ENCODE measurements around the gene SEMA6A.

The SEMA6A gene

DNA sequence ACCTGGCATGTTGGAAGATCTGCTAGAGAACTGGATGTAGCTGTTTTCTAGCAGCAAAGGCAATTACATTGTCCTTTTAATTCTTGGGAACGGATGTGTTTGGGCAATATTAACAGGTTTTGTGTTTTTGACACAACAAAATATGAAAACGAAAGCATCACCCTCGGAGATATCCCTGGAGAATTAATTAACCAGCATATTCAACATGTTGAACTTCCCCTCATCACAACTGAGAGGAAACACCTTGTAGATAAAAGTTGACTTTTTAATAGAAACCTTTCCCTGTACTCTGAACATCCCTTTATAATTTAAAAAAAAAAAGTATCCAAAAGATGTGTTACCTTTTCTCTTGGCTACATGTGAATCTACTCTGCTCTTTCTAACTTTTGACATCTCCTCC lies 13.0 kb downstream of the SEMA6A start:
- no peaks in the 10 kb centered on the region for H3K9me3 ChIP-seq (ENCODE audit: control insufficient read depth, low read length)
- H3K4ac ChIP-seq (ENCODE audit: low read depth in 1 of 2, low read length in 2 of 2): no peak overlapping the region
- no peak overlapping the region for H3K4me3 ChIP-seq (ENCODE audit: insufficient read depth in 1 of 2, low read depth in 1 of 2, low read length in 2 of 2)
- H3K14ac ChIP-seq (ENCODE audit: low read length in 2 of 2): no peak overlapping the region
- H3K36me3 ChIP-seq (ENCODE audit: control insufficient read depth in 1 of 2, insufficient read depth in 2 of 2, low read depth in 1 of 2, low read length in 2 of 2): peaks cover 0 to 3% of the 10 kb centered on the region in 2 experiments
- H2BK120ac ChIP-seq (ENCODE audit: low read depth, low read length): no peak overlapping the region
- H2AK5ac ChIP-seq (ENCODE audit: low read length, severe bottlenecking): no peak overlapping the region
- 94% methylated on average over 2 of the region's 3 CpGs for WGBS
- H3K4me1 ChIP-seq (ENCODE audit: control insufficient read depth, insufficient read depth, low read depth, low read length): no peaks in the 10 kb centered on the region
- H2BK5ac ChIP-seq (ENCODE audit: low read depth, low read length, poor library complexity, severe bottlenecking): no peak overlapping the region
- H3K27me3 ChIP-seq (ENCODE audit: control insufficient read depth in 1 of 2, insufficient read depth in 1 of 2, low read length in 2 of 2): no peaks in the 10 kb centered on the region
- no peak overlapping the region for H2AFZ ChIP-seq (ENCODE audit: low read depth, low read length)
- H3K79me1 ChIP-seq (replicated peaks; ENCODE audit: low read length, poor library complexity, severe bottlenecking): peaks cover 18% of the 10 kb centered on the region
- H3K23ac ChIP-seq (ENCODE audit: low read length in 2 of 2): no peak overlapping the region
- no peak overlapping the region for H4K91ac ChIP-seq (ENCODE audit: low read length)
- H2BK15ac ChIP-seq (ENCODE audit: low read depth, poor library complexity, severe bottlenecking): no peak overlapping the region
- H3K18ac ChIP-seq (ENCODE audit: low read depth in 1 of 2, low read length in 2 of 2): no peak overlapping the region
- DNase-seq: no peak
- H3K27ac ChIP-seq (ENCODE audit: low read length, poor library complexity, severe bottlenecking): no peak overlapping the region
- H4K8ac ChIP-seq (ENCODE audit: low read length): no peak overlapping the region
- H2BK12ac ChIP-seq (ENCODE audit: low read length in 2 of 2): no peak overlapping the region
- no peak overlapping the region for H3K9ac ChIP-seq (ENCODE audit: low read length)
- no peak overlapping the region for H3K4me2 ChIP-seq (ENCODE audit: low read length, poor library complexity, severe bottlenecking)

DNA sequence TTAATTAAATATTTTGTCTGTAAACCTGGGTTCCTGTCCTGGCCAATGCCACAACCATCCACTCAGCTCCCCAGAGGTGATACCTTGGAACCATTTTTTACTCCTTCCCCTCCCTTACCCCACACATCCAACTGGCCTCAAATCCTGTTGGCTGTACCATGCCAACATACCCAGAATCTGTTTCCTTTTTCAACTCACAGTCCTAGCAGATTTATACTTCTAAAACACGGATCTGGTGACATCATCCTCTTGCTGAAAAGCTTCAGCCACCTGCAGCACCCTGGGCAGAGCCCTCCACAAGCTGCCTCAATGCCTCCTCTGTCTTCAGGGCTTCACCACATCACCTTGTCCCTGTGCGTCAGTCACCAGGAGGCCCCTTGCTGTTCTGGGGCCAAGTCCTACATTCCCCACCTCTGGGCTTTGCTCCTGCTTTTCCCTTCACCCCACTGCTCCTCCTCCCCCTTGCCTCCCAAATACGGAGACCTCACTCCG lies 14.9 kb downstream of the SEMA6A start:
- 79% methylated on average over 4 of the region's 4 CpGs for WGBS
- Histone ChIP-seq H2BK12ac (ENCODE audit: low read length in 2 of 2) (no peak overlapping the region), H3K18ac (ENCODE audit: low read depth in 1 of 2, low read length in 2 of 2) (no peak overlapping the region), H3K14ac (ENCODE audit: low read length in 2 of 2) (no peak overlapping the region), H3K9ac (ENCODE audit: low read length) (no peak overlapping the region), H3K27me3 (ENCODE audit: control insufficient read depth in 1 of 2, insufficient read depth in 1 of 2, low read length in 2 of 2) (no peaks in the 10 kb centered on the region), H3K79me1 (replicated peaks; ENCODE audit: low read length, poor library complexity, severe bottlenecking) (peaks cover 21% of the 10 kb centered on the region), H2BK15ac (ENCODE audit: low read depth, poor library complexity, severe bottlenecking) (no peak overlapping the region), H3K23ac (ENCODE audit: low read length in 2 of 2) (no peak overlapping the region), H3K4me3 (ENCODE audit: insufficient read depth in 1 of 2, low read depth in 1 of 2, low read length in 2 of 2) (no peak overlapping the region), H3K9me3 (ENCODE audit: control insufficient read depth, low read length) (no peaks in the 10 kb centered on the region), H2AFZ (ENCODE audit: low read depth, low read length) (no peak overlapping the region), H3K4me1 (ENCODE audit: control insufficient read depth, insufficient read depth, low read depth, low read length) (no peaks in the 10 kb centered on the region), H3K4me2 (ENCODE audit: low read length, poor library complexity, severe bottlenecking) (no peak overlapping the region), H2AK5ac (ENCODE audit: low read length, severe bottlenecking) (no peak overlapping the region), H4K8ac (ENCODE audit: low read length) (no peak overlapping the region), H3K4ac (ENCODE audit: low read depth in 1 of 2, low read length in 2 of 2) (no peak overlapping the region), H2BK5ac (ENCODE audit: low read depth, low read length, poor library complexity, severe bottlenecking) (no peak overlapping the region), H3K27ac (ENCODE audit: low read length, poor library complexity, severe bottlenecking) (no peak overlapping the region), H4K91ac (ENCODE audit: low read length) (no peak overlapping the region), H2BK120ac (ENCODE audit: low read depth, low read length) (no peak overlapping the region), H3K36me3 (ENCODE audit: control insufficient read depth in 1 of 2, insufficient read depth in 2 of 2, low read depth in 1 of 2, low read length in 2 of 2) (peaks cover 0 to 3% of the 10 kb centered on the region in 2 experiments)
- DNase-seq: no peak

DNA sequence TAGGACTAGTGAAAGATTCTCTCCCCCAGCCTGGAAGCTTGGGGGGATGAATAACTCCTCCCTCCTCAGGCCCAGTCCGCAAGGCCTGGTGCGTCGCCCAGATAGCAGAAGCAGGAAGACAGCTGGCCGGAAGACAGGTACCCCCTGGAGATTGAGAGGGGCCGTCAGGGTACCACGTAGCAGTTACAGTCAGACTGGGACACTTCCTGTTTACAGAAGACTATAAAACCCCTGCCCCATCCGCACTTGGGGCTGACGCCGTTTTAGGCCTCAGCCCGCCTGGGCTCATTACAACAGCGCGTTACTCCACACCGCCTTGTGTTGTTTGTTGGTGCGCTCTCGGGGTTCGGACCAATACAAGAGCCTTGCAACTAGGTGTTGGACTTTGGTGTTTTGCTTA lies 15.4 kb downstream of the SEMA6A start:
- Histone ChIP-seq H3K9me3 (ENCODE audit: control insufficient read depth, low read length) (no peaks in the 10 kb centered on the region), H3K36me3 (ENCODE audit: control insufficient read depth in 1 of 2, insufficient read depth in 2 of 2, low read depth in 1 of 2, low read length in 2 of 2) (peaks cover 0 to 3% of the 10 kb centered on the region in 2 experiments), H3K9ac (ENCODE audit: low read length) (no peak overlapping the region), H3K18ac (ENCODE audit: low read depth in 1 of 2, low read length in 2 of 2) (no peak overlapping the region), H4K8ac (ENCODE audit: low read length) (no peak overlapping the region), H3K4me1 (ENCODE audit: control insufficient read depth, insufficient read depth, low read depth, low read length) (no peaks in the 10 kb centered on the region), H4K91ac (ENCODE audit: low read length) (no peak overlapping the region), H3K4me2 (ENCODE audit: low read length, poor library complexity, severe bottlenecking) (no peak overlapping the region), H2AFZ (ENCODE audit: low read depth, low read length) (no peak overlapping the region), H2BK120ac (ENCODE audit: low read depth, low read length) (no peak overlapping the region), H3K27me3 (ENCODE audit: control insufficient read depth in 1 of 2, insufficient read depth in 1 of 2, low read length in 2 of 2) (no peaks in the 10 kb centered on the region), H2BK12ac (ENCODE audit: low read length in 2 of 2) (no peak overlapping the region), H2BK5ac (ENCODE audit: low read depth, low read length, poor library complexity, severe bottlenecking) (no peak overlapping the region), H2AK5ac (ENCODE audit: low read length, severe bottlenecking) (no peak overlapping the region), H3K79me1 (replicated peaks; ENCODE audit: low read length, poor library complexity, severe bottlenecking) (peaks cover 21% of the 10 kb centered on the region), H2BK15ac (ENCODE audit: low read depth, poor library complexity, severe bottlenecking) (no peak overlapping the region), H3K4me3 (ENCODE audit: insufficient read depth in 1 of 2, low read depth in 1 of 2, low read length in 2 of 2) (no peak overlapping the region), H3K23ac (ENCODE audit: low read length in 2 of 2) (no peak overlapping the region), H3K27ac (ENCODE audit: low read length, poor library complexity, severe bottlenecking) (no peak overlapping the region), H3K14ac (ENCODE audit: low read length in 2 of 2) (no peak overlapping the region), H3K4ac (ENCODE audit: low read depth in 1 of 2, low read length in 2 of 2) (no peak overlapping the region)
- DNase-seq: no peak
- WGBS: 94% methylated on average over 11 of the region's 16 CpGs

DNA sequence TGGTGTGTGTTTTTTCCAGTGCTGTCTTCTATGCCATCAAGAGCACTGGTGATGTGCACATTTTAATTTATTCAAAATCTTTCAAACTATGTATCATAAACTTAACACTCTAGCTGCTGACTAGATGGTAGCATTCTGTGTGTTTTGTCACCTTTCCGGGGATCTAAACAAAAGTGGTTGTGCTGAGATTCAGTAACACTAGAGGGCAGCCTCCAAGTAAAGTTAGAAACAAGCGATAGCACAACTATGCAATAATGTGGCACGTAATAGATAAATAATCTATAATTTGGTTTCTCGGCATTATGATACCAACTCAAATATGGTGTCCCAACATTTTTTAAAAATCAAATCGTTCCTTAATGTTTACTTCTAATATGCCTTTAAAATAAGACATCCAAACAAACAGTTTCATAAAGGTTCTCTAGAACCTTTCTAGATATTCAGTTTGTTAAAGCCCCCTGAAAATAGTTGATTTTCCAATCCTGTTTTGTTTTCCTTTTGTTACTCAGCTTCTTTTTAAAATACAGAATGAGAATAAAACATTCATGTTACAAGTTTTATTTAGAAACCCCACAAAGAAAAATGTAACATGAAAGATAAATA lies 16.9 kb downstream of the SEMA6A start:
- no peak overlapping the region for H2AFZ ChIP-seq (ENCODE audit: low read depth, low read length)
- H2BK120ac ChIP-seq (ENCODE audit: low read depth, low read length): no peak overlapping the region
- H3K27ac ChIP-seq (ENCODE audit: low read length, poor library complexity, severe bottlenecking): no peak overlapping the region
- H4K8ac ChIP-seq (ENCODE audit: low read length): no peak overlapping the region
- H3K4ac ChIP-seq (ENCODE audit: low read depth in 1 of 2, low read length in 2 of 2): no peak overlapping the region
- H3K4me3 ChIP-seq (ENCODE audit: insufficient read depth in 1 of 2, low read depth in 1 of 2, low read length in 2 of 2): no peak overlapping the region
- peaks cover 21% of the 10 kb centered on the region for H3K79me1 ChIP-seq (replicated peaks; ENCODE audit: low read length, poor library complexity, severe bottlenecking)
- H3K36me3 ChIP-seq (ENCODE audit: control insufficient read depth in 1 of 2, insufficient read depth in 2 of 2, low read depth in 1 of 2, low read length in 2 of 2): peaks cover 0 to 2% of the 10 kb centered on the region in 2 experiments
- no peak overlapping the region for H3K23ac ChIP-seq (ENCODE audit: low read length in 2 of 2)
- no peaks in the 10 kb centered on the region for H3K27me3 ChIP-seq (ENCODE audit: control insufficient read depth in 1 of 2, insufficient read depth in 1 of 2, low read length in 2 of 2)
- no peak overlapping the region for H3K4me2 ChIP-seq (ENCODE audit: low read length, poor library complexity, severe bottlenecking)
- H3K14ac ChIP-seq (ENCODE audit: low read length in 2 of 2): no peak overlapping the region
- H2BK5ac ChIP-seq (ENCODE audit: low read depth, low read length, poor library complexity, severe bottlenecking): no peak overlapping the region
- H3K9me3 ChIP-seq (ENCODE audit: control insufficient read depth, low read length): no peaks in the 10 kb centered on the region
- no peak overlapping the region for H2AK5ac ChIP-seq (ENCODE audit: low read length, severe bottlenecking)
- H2BK15ac ChIP-seq (ENCODE audit: low read depth, poor library complexity, severe bottlenecking): no peak overlapping the region
- no peak overlapping the region for H2BK12ac ChIP-seq (ENCODE audit: low read length in 2 of 2)
- peak; percentile 47 for DNase-seq
- H3K18ac ChIP-seq (ENCODE audit: low read depth in 1 of 2, low read length in 2 of 2): no peak overlapping the region
- H4K91ac ChIP-seq (ENCODE audit: low read length): no peak overlapping the region
- H3K4me1 ChIP-seq (ENCODE audit: control insufficient read depth, insufficient read depth, low read depth, low read length): no peaks in the 10 kb centered on the region
- 48% methylated on average over 4 of the region's 5 CpGs for WGBS
- H3K9ac ChIP-seq (ENCODE audit: low read length): no peak overlapping the region
